NAMALWA (cell line): ENCODE data around the gene IFIT1B.
A peak's percentile ranks its signal among the peaks of the same experiment; 100 is the strongest.

ENCODE experiments used
- DNase-seq: peaks from one replicate; pipeline ENCODE4 v3.0.0-alpha.2; 2015; ENCODE audit warnings: low spot score

IFIT1B gene

GRCh38 chr10:89413398-89413912 is 35.6 kb downstream of the IFIT1B start:
- no peak for DNase-seq

GRCh38 chr10:89414146-89414878 is 36.5 kb downstream of the IFIT1B start, which contains the start of gene IFIT5:
TSS of gene IFIT5 (plus strand) at chr10:89414568. CDS start at chr10:89414799, 231 bp downstream.
- peak; percentile 86 for DNase-seq

- no peak for DNase-seq
Measured at GRCh38 chr10:89414879-89415821, 37.3 kb downstream of the IFIT1B start.

GRCh38 chr10:89416465-89416864 is 38.6 kb downstream of the IFIT1B start:
- DNase-seq: no peak

- peak; percentile 33 for DNase-seq
Measured at GRCh38 chr10:89419548-89419947, 41.7 kb downstream of the IFIT1B start.

GRCh38 chr10:89421018-89421476 is 43.2 kb downstream of the IFIT1B start:
- no peak for DNase-seq

- no peak for DNase-seq
Measured at GRCh38 chr10:89425000-89425399, 47.1 kb downstream of the IFIT1B start.

- DNase-seq: peak; percentile 69
Measured at GRCh38 chr10:89426230-89426868, 48.5 kb downstream of the IFIT1B start.

- DNase-seq: no peak
Measured at GRCh38 chr10:89427629-89428028, 49.8 kb downstream of the IFIT1B start.

- no peak for DNase-seq
Measured at GRCh38 chr10:89428877-89429276, 51.0 kb downstream of the IFIT1B start.

- DNase-seq: no peak
Measured at GRCh38 chr10:89431977-89432376, 54.1 kb downstream of the IFIT1B start.
